ENCODE data around the gene KMT2A. TPM values are rescaled to one million over a fixed set of nuclear protein-coding genes. Genes with fewer than 3 reads are reported as not detected.
A peak's percentile ranks its signal among the peaks of the same experiment; 100 is the strongest.

Gene KMT2A
- total RNA-seq, 1 donor from 2014 or later, result 78.8 TPM

DNA sequence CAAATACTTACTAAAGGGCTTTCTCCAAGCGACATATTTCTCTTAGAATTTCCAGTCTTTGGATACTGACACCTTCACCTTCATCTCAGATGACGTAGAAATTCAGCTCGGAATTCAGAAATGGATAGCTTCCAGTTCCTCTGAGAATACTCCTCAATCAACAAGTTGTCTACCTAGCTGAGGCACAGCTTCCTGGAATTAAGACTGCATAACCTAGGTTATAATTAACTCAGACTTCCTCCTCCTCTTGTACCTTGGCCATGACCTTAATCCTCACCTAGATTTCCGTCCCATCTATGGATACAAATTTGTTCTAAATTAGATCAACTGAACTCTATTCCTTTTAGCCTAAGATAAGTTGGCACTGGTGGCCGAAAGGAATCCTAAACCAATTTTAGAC is 17.5 kb upstream of the KMT2A start:
- no peak overlapping the region for H3K27ac Mint-ChIP-seq (ENCODE audit: unreplicated experiment)
- no peaks in the 10 kb centered on the region for H3K36me3 Mint-ChIP-seq (ENCODE audit: low read depth)
- no peak for DNase-seq (ENCODE audit: low read depth, low spot score)
- no peaks in the 10 kb centered on the region for H3K9me3 Mint-ChIP-seq
- H3K4me3 Mint-ChIP-seq, result no peak overlapping the region
- H3K27me3 Mint-ChIP-seq (ENCODE audit: low read depth), result no peaks in the 10 kb centered on the region
- TF ChIP-seq, protein P1, sequence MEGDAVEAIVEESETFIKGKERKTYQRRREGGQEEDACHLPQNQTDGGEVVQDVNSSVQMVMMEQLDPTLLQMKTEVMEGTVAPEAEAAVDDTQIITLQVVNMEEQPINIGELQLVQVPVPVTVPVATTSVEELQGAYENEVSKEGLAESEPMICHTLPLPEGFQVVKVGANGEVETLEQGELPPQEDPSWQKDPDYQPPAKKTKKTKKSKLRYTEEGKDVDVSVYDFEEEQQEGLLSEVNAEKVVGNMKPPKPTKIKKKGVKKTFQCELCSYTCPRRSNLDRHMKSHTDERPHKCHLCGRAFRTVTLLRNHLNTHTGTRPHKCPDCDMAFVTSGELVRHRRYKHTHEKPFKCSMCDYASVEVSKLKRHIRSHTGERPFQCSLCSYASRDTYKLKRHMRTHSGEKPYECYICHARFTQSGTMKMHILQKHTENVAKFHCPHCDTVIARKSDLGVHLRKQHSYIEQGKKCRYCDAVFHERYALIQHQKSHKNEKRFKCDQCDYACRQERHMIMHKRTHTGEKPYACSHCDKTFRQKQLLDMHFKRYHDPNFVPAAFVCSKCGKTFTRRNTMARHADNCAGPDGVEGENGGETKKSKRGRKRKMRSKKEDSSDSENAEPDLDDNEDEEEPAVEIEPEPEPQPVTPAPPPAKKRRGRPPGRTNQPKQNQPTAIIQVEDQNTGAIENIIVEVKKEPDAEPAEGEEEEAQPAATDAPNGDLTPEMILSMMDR (conservative IDR thresholded peaks at IDR 0.05), result no peak
- H3K4me1 Mint-ChIP-seq, result no peaks in the 10 kb centered on the region

DNA sequence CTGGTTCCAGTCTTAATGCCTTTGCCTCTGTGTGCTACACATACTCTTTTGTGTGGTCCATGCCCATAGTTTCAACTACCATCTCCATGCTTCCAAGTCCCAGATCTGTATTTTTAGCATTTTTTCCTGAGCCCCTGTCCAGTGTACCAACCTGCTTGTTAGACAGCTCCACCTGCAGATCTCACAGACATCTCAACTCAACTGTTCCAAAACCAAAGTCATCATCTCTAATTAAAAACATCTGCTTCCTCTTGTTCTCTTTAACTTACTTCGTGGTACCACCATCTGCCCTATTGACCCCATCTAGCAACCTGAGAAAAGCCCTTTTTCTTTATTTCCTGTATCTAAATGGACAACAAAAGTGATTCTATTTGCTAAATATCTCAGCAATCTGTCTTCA is 8.6 kb upstream of the KMT2A start:
- no peak overlapping the region for H3K4me3 Mint-ChIP-seq

GRCh38 chr11:118430956-118431355 is 5.3 kb upstream of the KMT2A start:
- Mint-ChIP-seq H3K27ac (ENCODE audit: unreplicated experiment) (no peak overlapping the region), H3K27me3 (ENCODE audit: low read depth) (no peaks in the 10 kb centered on the region), H3K36me3 (ENCODE audit: low read depth) (no peaks in the 10 kb centered on the region), H3K9me3 (no peaks in the 10 kb centered on the region), H3K4me1 (peaks cover 39% of the 10 kb centered on the region), H3K4me3 (peak overlapping the region; percentile 24)
- TF ChIP-seq, protein P1 (conservative IDR thresholded peaks at IDR 0.05), result no peak
- no peak for DNase-seq (ENCODE audit: low read depth, low spot score)

More for the DNA sequence above, 8.6 kb upstream of the KMT2A start:
- Mint-ChIP-seq H3K9me3 (no peaks in the 10 kb centered on the region), H3K27me3 (ENCODE audit: low read depth) (no peaks in the 10 kb centered on the region), H3K27ac (ENCODE audit: unreplicated experiment) (no peak overlapping the region), H3K4me1 (peaks cover 19% of the 10 kb centered on the region), H3K36me3 (ENCODE audit: low read depth) (no peaks in the 10 kb centered on the region)
- TF ChIP-seq, protein P1 (conservative IDR thresholded peaks at IDR 0.05), result no peak
- DNase-seq (ENCODE audit: low read depth, low spot score), result no peak

GRCh38 chr11:118434123-118434552 is 2.2 kb upstream of the KMT2A start:
- no peaks in the 10 kb centered on the region for H3K27me3 Mint-ChIP-seq (ENCODE audit: low read depth)
- peak overlapping the region; percentile 97 for H3K4me3 Mint-ChIP-seq
- peaks cover 52% of the 10 kb centered on the region for H3K4me1 Mint-ChIP-seq
- H3K36me3 Mint-ChIP-seq (ENCODE audit: low read depth), result no peaks in the 10 kb centered on the region
- TF ChIP-seq, protein P1 (conservative IDR thresholded peaks at IDR 0.05), result no peak
- peak overlapping the region; percentile 98 for H3K27ac Mint-ChIP-seq (ENCODE audit: unreplicated experiment)
- H3K9me3 Mint-ChIP-seq, result no peaks in the 10 kb centered on the region
- DNase-seq (ENCODE audit: low read depth, low spot score), result no peak

DNA sequence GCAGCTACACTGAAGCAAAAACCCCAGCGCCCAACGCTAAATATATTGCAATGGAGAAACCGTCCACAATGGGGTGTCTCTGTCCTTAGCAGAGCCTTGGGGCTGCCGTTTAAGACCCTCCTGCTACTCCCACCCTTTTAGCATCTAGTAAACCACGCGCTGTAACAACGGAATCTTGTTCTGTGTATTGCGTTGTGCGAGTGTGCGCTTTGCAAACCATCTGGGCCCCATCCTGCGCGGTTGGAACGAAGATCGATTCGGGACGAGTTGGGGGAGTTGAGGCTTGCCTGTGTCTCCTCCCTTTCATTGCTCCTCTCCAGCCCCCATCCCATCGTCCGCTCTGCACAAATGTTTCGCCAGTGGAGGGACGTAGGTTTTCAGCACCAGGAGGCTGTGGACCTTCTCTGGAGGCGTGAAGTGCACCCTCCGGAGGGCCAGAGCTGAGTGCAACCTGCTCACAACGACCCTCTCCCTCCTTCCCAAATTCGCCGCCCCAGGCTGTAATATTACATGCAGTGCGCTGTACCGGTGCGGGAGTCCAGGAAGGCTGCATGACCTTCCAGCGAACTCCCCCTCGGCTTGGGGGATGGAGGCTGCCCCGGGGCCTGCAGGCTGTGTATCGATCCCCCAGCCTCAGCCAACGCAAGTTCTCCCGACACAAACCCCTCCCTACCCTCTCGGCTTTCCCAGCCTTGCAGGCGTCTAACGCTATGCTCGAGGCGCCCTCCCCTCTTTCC is 1.6 kb upstream of the KMT2A start:
- no peaks in the 10 kb centered on the region for H3K9me3 Mint-ChIP-seq
- no peaks in the 10 kb centered on the region for H3K27me3 Mint-ChIP-seq (ENCODE audit: low read depth)
- TF ChIP-seq, protein P1 (conservative IDR thresholded peaks at IDR 0.05), result no peak
- peak; percentile 41 for DNase-seq (ENCODE audit: low read depth, low spot score)
- H3K36me3 Mint-ChIP-seq (ENCODE audit: low read depth), result no peaks in the 10 kb centered on the region
- H3K27ac Mint-ChIP-seq (ENCODE audit: unreplicated experiment), result peak overlapping the region; percentile 98
- peaks cover 57% of the 10 kb centered on the region for H3K4me1 Mint-ChIP-seq
- H3K4me3 Mint-ChIP-seq, result peak overlapping the region; percentile 97
